BLaER1 (cell line): ENCODE data around the gene ERP27.

Experiments used
- H3K27ac ChIP-seq: shearing (Covaris generic); formaldehyde crosslinking; 2 replicates; pipeline ENCODE4 v1.8.1; 2022
- H3K27me3 ChIP-seq: shearing (Covaris generic); formaldehyde crosslinking; 2 replicates; pipeline ENCODE4 v1.8.1; 2022
- H3K36me3 ChIP-seq: shearing (Covaris generic); formaldehyde crosslinking; 2 replicates; pipeline ENCODE4 v1.8.1; 2022
- H3K4me1 ChIP-seq: shearing (Covaris generic); formaldehyde crosslinking; 2 replicates; pipeline ENCODE4 v1.8.1; 2022
- H3K4me2 ChIP-seq: shearing (Covaris generic); formaldehyde crosslinking; 2 replicates; pipeline ENCODE4 v1.8.1; 2022
- H3K4me3 ChIP-seq: shearing (Covaris generic); formaldehyde crosslinking; 2 replicates; pipeline ENCODE4 v1.8.1; 2022
- H3K9ac ChIP-seq: shearing (Covaris generic); formaldehyde crosslinking; 2 replicates; pipeline ENCODE4 v1.8.1; 2022
- H3K9me3 ChIP-seq: shearing (Covaris generic); formaldehyde crosslinking; 2 replicates; pipeline ENCODE4 v1.8.1; 2022
- H4K20me1 ChIP-seq: shearing (Covaris generic); formaldehyde crosslinking; 2 replicates; pipeline ENCODE4 v1.8.1; 2022
- Cebpa-rat ChIP-seq: shearing (Covaris generic); IDR thresholded peaks from 2 replicates; pipeline ENCODE4 v1.8.1; 2022

ERP27 gene

DNA sequence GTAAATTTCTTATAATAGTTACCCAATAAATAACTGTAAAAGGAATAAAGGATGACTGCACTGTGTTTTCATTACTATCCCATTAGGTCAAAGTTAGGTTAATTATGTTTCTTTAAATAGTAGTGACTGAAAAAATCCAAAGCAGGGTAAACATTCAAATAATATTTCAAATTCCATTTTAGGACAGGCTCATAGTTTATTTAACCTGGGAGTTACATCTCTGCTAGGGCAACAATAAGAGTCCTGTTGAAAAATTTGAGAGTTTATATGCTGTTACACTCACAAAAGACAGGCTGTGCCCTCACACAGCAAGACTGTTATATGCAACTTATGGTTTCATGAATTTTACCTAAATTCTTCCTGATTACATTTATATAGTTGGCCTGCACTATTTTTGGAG lies 8.0 kb downstream of the ERP27 start:
- no peak overlapping the region for H3K9ac ChIP-seq
- H3K27me3 ChIP-seq: no peaks in the 10 kb centered on the region
- no peak for TF ChIP-seq Cebpa-rat
- peaks cover 8% of the 10 kb centered on the region for H3K4me1 ChIP-seq
- no peak overlapping the region for H3K4me3 ChIP-seq
- no peaks in the 10 kb centered on the region for H4K20me1 ChIP-seq
- H3K9me3 ChIP-seq: no peaks in the 10 kb centered on the region
- H3K27ac ChIP-seq: no peak overlapping the region
- peaks cover 47% of the 10 kb centered on the region for H3K36me3 ChIP-seq
- H3K4me2 ChIP-seq: no peak overlapping the region

DNA sequence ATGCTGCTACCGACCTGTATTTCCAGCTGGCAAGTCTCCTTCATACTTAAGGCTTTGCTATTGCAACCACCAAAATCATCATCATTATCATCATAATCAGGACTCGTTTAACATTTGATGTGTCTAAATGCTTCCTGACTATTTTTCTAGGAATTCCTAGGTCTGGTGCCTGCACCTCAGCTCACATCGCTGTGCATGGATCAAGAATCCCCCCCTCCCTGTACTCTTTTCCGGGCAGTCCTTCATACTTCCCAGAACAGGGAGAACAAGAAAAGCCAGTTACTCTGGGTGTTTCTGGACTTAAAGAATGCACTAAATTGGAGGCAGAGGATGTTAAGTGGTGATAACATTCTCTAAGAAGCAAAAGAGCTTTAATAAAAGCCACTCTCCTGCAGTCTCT lies 9.4 kb downstream of the ERP27 start:
- no peak for TF ChIP-seq Cebpa-rat
- Histone ChIP-seq H3K27me3 (no peaks in the 10 kb centered on the region), H3K4me3 (no peak overlapping the region), H4K20me1 (no peaks in the 10 kb centered on the region), H3K9me3 (no peaks in the 10 kb centered on the region), H3K36me3 (peaks cover 41% of the 10 kb centered on the region), H3K27ac (no peak overlapping the region), H3K4me1 (peaks cover 8% of the 10 kb centered on the region), H3K9ac (no peak overlapping the region), H3K4me2 (no peak overlapping the region)

DNA sequence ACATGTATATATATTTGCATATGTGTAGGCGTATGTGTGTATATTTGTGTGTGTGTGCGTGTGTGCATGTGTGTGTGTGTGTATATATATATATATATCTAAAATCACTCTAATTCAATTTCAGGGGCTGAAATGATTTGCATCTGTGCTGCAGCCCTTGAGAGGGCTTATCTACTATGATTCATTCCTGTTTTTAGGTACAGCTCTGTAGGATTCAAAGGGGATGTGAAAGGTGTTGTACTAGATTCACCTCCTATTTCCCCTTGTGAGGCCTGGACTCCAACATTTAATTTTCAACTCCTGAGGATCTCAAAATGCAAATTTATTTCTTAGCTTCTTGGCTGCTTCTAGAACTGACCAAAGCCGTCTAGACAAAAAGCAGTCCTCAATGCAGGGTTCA lies 11.1 kb downstream of the ERP27 start:
- H4K20me1 ChIP-seq: no peaks in the 10 kb centered on the region
- no peak overlapping the region for H3K4me3 ChIP-seq
- H3K27me3 ChIP-seq: no peaks in the 10 kb centered on the region
- no peaks in the 10 kb centered on the region for H3K9me3 ChIP-seq
- no peak overlapping the region for H3K4me2 ChIP-seq
- TF ChIP-seq Cebpa-rat: no peak
- no peak overlapping the region for H3K27ac ChIP-seq
- H3K4me1 ChIP-seq: peaks cover 8% of the 10 kb centered on the region
- H3K9ac ChIP-seq: no peak overlapping the region
- H3K36me3 ChIP-seq: peaks cover 26% of the 10 kb centered on the region; the same call in 1 of the 2 replicates

DNA sequence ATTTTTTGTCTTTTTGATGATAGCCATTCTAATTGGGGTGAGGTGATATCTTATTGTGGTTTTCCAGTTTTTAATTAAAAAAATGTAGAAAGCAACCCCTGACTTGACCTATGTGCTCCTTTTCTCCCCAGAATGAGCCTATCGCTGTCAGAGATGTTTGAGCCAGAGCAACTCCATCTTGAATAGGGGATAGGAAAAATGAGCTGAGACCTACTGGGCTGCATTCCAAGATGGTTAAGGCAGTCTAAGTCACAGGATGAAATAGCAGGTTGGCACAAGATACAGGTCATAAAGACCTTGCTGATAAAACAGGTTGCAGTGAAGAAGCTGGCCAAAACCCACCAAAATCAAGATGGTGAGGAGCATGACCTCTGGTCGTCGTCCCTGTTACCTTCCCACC lies 13.8 kb downstream of the ERP27 start:
- Histone ChIP-seq H3K27me3 (no peaks in the 10 kb centered on the region), H3K4me3 (no peak overlapping the region), H4K20me1 (no peaks in the 10 kb centered on the region), H3K36me3 (peaks cover 33% of the 10 kb centered on the region), H3K4me2 (no peak overlapping the region), H3K9ac (no peak overlapping the region), H3K27ac (no peak overlapping the region), H3K4me1 (peaks cover 8% of the 10 kb centered on the region), H3K9me3 (no peaks in the 10 kb centered on the region)
- TF ChIP-seq Cebpa-rat: no peak

DNA sequence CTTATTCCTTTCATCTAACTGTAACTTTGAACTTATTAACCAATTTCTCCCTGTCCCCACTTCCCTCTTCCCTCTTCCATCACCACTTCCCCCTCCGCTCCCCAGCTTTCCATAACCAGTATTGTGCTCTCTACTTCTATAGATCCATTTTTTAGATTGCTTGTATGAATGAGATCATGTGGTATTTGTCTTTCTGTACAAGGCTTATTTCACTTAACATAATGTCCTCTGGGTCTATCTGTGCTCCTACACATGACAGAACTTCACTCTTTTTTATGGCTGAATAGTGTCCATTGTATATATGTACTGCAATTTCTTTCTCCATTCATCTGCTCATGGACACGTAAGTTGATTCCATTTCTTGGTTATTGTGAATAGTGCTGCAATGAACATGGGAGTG lies 14.4 kb downstream of the ERP27 start:
- TF ChIP-seq Cebpa-rat: no peak
- no peaks in the 10 kb centered on the region for H4K20me1 ChIP-seq

DNA sequence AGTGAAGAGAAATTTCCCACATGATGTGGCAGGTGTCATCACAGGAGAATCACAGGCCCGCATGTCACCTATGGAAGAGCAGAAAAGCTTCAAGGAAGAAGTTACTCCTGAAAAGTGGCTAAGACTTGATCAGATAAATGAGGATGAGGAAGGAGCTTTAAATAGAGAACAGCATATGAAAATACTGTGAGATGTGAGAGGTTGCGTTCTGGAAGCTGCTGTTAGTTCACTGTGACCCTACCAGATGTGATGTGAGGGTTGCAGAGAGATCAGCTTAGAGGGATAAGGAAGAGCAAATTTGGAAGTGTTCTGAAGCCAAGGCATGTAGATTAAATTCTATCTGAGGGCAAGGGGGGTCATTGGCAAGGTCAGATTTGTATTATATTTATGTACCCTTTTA lies 17.1 kb downstream of the ERP27 start:
- Histone ChIP-seq H3K4me3 (no peak overlapping the region), H3K9me3 (no peaks in the 10 kb centered on the region), H3K9ac (no peak overlapping the region), H4K20me1 (no peaks in the 10 kb centered on the region), H3K27me3 (no peaks in the 10 kb centered on the region), H3K4me2 (no peak overlapping the region), H3K27ac (no peak overlapping the region), H3K36me3 (peaks cover 55% of the 10 kb centered on the region), H3K4me1 (peaks cover 8% of the 10 kb centered on the region)
- TF ChIP-seq Cebpa-rat: no peak

More for the DNA sequence above, 14.4 kb downstream of the ERP27 start:
- H3K36me3 ChIP-seq: peaks cover 36% of the 10 kb centered on the region
- no peak overlapping the region for H3K9ac ChIP-seq
- H3K4me1 ChIP-seq: peaks cover 8% of the 10 kb centered on the region
- H3K27me3 ChIP-seq: no peaks in the 10 kb centered on the region
- no peak overlapping the region for H3K4me2 ChIP-seq
- H3K4me3 ChIP-seq: no peak overlapping the region
- H3K27ac ChIP-seq: no peak overlapping the region
- H3K9me3 ChIP-seq: no peaks in the 10 kb centered on the region

DNA sequence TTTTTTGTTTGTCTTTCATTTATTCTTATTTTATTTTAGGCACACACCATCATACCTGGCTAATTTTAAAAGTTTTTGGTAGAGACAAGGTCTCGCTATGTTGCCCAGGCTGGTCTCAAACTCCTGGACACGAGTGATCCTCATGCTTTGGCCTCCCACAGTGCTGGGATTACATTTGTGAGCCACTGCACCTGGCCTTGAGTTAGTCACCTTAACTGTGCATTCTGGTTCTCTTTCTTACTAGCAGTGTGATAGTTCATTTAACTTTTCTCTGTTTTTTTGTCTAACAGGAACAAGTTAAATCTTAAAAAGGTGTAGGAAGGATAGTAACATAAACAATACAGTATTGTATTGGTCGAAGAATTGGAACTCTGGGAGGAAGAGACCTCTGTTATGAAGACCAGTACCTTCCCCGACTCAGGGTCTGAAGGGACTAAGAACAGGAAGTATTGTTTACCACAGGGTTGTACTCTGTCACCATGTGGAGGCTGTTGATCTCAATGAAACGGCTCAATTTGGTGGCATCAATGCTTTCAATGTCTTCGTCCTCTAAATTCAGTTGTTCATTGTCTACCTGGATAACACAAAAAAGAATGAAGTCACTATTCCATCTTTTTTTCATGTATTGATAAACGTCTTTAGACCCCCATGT lies 17.7 kb downstream of the ERP27 start:
- Histone ChIP-seq H3K4me1 (peaks cover 8% of the 10 kb centered on the region), H3K9me3 (no peaks in the 10 kb centered on the region), H3K4me2 (no peak overlapping the region), H4K20me1 (no peaks in the 10 kb centered on the region), H3K27me3 (no peaks in the 10 kb centered on the region), H3K36me3 (peaks cover 61% of the 10 kb centered on the region), H3K9ac (no peak overlapping the region), H3K27ac (no peak overlapping the region), H3K4me3 (no peak overlapping the region)
- TF ChIP-seq Cebpa-rat: no peak

DNA sequence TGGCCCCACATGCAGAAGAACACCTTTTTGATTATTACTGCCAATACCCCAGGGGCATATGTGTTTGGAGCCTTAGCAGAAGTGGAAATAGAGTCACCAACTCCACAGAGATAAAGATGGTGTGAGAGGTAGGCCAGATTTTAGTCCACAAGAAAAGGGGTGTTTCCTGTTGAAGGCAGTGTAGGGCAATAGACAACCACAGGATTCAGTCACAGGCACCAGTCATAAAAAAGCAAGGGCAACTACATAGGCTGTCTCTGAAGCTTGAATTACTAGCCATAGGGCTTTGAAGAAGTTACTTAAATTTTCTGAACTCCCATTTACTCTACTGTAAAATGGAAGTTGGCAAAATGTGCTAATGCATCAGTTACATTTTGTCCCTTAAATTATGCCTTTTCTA lies 18.9 kb downstream of the ERP27 start:
- H3K4me1 ChIP-seq: peaks cover 8% of the 10 kb centered on the region
- no peaks in the 10 kb centered on the region for H4K20me1 ChIP-seq
- H3K4me2 ChIP-seq: no peak overlapping the region
- H3K9ac ChIP-seq: no peak overlapping the region
- H3K4me3 ChIP-seq: no peak overlapping the region
- no peaks in the 10 kb centered on the region for H3K9me3 ChIP-seq
- peaks cover 69% of the 10 kb centered on the region for H3K36me3 ChIP-seq
- no peak for TF ChIP-seq Cebpa-rat
- no peak overlapping the region for H3K27ac ChIP-seq
- H3K27me3 ChIP-seq: no peaks in the 10 kb centered on the region

DNA sequence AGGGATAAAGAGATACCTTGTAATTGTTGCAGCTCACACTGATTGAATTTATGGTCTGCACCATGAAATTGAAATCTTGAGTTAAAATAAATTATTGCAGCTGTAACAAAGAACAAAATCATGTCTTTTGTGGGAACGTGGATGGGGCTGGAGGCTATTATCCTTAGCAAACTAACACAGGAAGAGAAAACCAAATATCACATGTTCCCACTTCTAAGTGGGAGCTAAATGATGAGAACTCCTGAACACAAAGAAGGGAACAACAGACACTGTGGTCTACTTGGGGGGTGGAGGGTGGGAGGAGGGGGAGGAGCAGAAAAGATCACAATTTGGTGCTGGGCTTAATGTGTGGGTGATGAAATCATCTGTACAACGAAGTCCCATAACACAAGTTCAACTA lies 22.6 kb downstream of the ERP27 start:
- Histone ChIP-seq H3K4me3 (no peak overlapping the region), H3K27me3 (no peaks in the 10 kb centered on the region), H3K9ac (no peak overlapping the region), H3K4me2 (no peak overlapping the region), H4K20me1 (no peaks in the 10 kb centered on the region), H3K9me3 (no peaks in the 10 kb centered on the region; the same call in 1 of the 2 replicates), H3K27ac (no peak overlapping the region), H3K36me3 (peaks cover 88% of the 10 kb centered on the region), H3K4me1 (peaks cover 1% of the 10 kb centered on the region)
- no peak for TF ChIP-seq Cebpa-rat

DNA sequence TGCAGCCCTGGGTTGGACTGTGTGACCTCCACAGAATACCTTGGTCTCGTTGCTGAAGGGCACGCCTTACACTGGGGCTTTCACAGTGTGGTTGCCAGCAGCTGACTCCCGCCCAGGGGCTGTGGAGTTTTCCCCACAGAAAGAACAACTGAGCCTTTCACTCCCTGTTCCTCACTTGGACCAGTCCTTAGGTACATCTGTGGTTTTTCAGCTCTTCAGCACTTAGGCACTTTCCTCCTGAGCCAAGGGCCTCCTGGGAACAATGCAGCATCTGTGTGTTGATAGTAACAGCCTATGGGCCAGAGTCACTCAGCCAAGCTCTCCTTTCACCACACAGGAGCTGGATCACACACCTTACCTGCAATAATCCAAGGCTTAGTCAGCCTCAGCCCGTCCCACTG lies 25.0 kb downstream of the ERP27 start:
- H3K4me2 ChIP-seq: no peak overlapping the region

DNA sequence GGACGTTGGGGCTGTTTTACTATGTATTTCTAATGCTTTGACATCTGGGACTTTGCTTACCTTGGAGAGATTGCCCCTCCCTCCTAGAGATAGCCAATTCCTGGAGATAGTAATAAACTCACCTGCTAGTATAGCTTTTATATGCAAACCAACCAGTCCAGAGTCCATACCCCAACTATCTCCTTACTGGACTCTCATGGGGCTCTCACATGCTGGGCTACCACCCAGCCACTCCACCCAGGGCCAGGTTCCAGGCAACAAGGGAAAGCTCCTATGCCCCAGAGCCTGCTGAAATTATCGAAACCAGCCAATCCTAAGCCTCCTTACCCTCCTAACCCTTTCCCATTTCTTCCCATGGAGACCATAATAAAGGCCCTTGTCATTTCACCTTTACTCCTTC lies 27.2 kb downstream of the ERP27 start:
- Histone ChIP-seq H3K4me1 (no peaks in the 10 kb centered on the region), H3K4me2 (no peak overlapping the region), H4K20me1 (no peaks in the 10 kb centered on the region), H3K27ac (no peak overlapping the region), H3K9ac (no peak overlapping the region), H3K27me3 (no peaks in the 10 kb centered on the region), H3K4me3 (no peak overlapping the region), H3K36me3 (peaks cover 42% of the 10 kb centered on the region), H3K9me3 (no peaks in the 10 kb centered on the region; the same call in 1 of the 2 replicates)
- TF ChIP-seq Cebpa-rat: no peak

More for the DNA sequence above, 25.0 kb downstream of the ERP27 start:
- H4K20me1 ChIP-seq: no peaks in the 10 kb centered on the region
- no peak for TF ChIP-seq Cebpa-rat
- H3K4me1 ChIP-seq: no peaks in the 10 kb centered on the region
- no peaks in the 10 kb centered on the region for H3K27me3 ChIP-seq
- no peak overlapping the region for H3K27ac ChIP-seq
- H3K4me3 ChIP-seq: no peak overlapping the region
- no peaks in the 10 kb centered on the region; the same call in 1 of the 2 replicates for H3K9me3 ChIP-seq
- H3K9ac ChIP-seq: no peak overlapping the region
- H3K36me3 ChIP-seq: peaks cover 64% of the 10 kb centered on the region
